Memory B cell (primary cell): ENCODE measurements around the gene BPIFB6.

Experiments used
- ATAC-seq: fragments of 150-1000 bp; cut with Tn5 transposase; 2 replicates; pipeline ENCODE4 v1.10.0; 2021; ENCODE audit warnings: low read depth, mild to moderate bottlenecking, moderate library complexity
- DNase-seq, 2 donors: peaks; one replicate each; pipeline ENCODE4 v3.0.0; 2022; ENCODE audit warnings: low spot score in 2 of 2
- H3K27ac Mint-ChIP-seq: one replicate; pipeline ENCODE4 v1.8.0; 2022; ENCODE audit warnings: mild to moderate bottlenecking, moderate library complexity, mixed read lengths
- H3K27me3 Mint-ChIP-seq: one replicate; pipeline ENCODE4 v1.8.0; 2022; ENCODE audit warnings: mixed read lengths
- H3K36me3 Mint-ChIP-seq: one replicate; pipeline ENCODE4 v1.8.0; 2022; ENCODE audit warnings: mild to moderate bottlenecking, mixed read lengths
- H3K4me1 Mint-ChIP-seq: one replicate; pipeline ENCODE4 v1.8.0; 2022; ENCODE audit warnings: mixed read lengths
- H3K4me3 Mint-ChIP-seq: one replicate; pipeline ENCODE4 v1.8.0; 2022; ENCODE audit warnings: mild to moderate bottlenecking, moderate library complexity, mixed read lengths
- H3K9me3 Mint-ChIP-seq: one replicate; pipeline ENCODE4 v1.8.0; 2022; ENCODE audit warnings: mixed read lengths

BPIFB6 gene

GRCh38 chr20:33026072-33026778, 5.2 kb upstream of the BPIFB6 start:
- H3K27ac Mint-ChIP-seq: no peak overlapping the region
- DNase-seq (no peak), ATAC-seq (no peak)
- no peak overlapping the region for H3K4me3 Mint-ChIP-seq
- no peaks in the 10 kb centered on the region for H3K9me3 Mint-ChIP-seq
- peaks cover 1% of the 10 kb centered on the region for H3K4me1 Mint-ChIP-seq
- no peaks in the 10 kb centered on the region for H3K36me3 Mint-ChIP-seq
- H3K27me3 Mint-ChIP-seq: peaks cover 1% of the 10 kb centered on the region

GRCh38 chr20:33026779-33027759, 4.4 kb upstream of the BPIFB6 start:
- no peak overlapping the region for H3K4me3 Mint-ChIP-seq
- H3K4me1 Mint-ChIP-seq: no peaks in the 10 kb centered on the region
- H3K9me3 Mint-ChIP-seq: no peaks in the 10 kb centered on the region
- H3K27me3 Mint-ChIP-seq: peaks cover 1% of the 10 kb centered on the region
- DNase-seq: no peak
- H3K36me3 Mint-ChIP-seq: no peaks in the 10 kb centered on the region
- no peak overlapping the region for H3K27ac Mint-ChIP-seq
- no peak for ATAC-seq

- Mint-ChIP-seq H3K9me3 (peaks cover under 1% of the 10 kb centered on the region), H3K36me3 (no peaks in the 10 kb centered on the region), H3K27ac (no peak overlapping the region), H3K4me3 (no peak overlapping the region), H3K4me1 (no peaks in the 10 kb centered on the region), H3K27me3 (peaks cover 1% of the 10 kb centered on the region)
- no peak for DNase-seq
- ATAC-seq: no peak
Measured at GRCh38 chr20:33027769-33028751, 3.4 kb upstream of the BPIFB6 start.

DNA sequence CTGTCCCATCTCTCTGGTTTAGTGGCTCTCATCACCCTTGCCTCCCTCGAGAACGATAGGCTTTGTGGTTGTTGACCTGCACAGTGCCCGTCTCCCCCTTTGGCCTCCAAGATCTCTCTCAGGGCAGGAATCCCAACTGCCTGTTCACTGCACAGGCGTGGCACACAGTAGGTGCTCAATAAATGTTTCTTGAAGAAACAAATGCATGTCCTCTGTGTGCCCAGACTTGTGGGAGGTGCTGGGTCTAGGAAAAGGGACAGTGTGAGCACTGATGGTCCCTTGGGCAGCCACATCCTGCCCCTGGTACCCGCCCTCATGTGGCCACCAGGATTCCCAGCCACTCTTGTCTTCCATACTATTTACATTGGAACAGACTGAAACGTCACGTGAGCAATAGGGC, 2.6 kb upstream of the BPIFB6 start:
- ATAC-seq (no peak), DNase-seq (no peak)
- Mint-ChIP-seq H3K27me3 (no peaks in the 10 kb centered on the region), H3K27ac (no peak overlapping the region), H3K4me1 (no peaks in the 10 kb centered on the region), H3K36me3 (no peaks in the 10 kb centered on the region), H3K4me3 (no peak overlapping the region), H3K9me3 (peaks cover 3% of the 10 kb centered on the region)

GRCh38 chr20:33030076-33030475, 1.4 kb upstream of the BPIFB6 start:
- Mint-ChIP-seq H3K27ac (no peak overlapping the region), H3K4me1 (no peaks in the 10 kb centered on the region), H3K4me3 (no peak overlapping the region), H3K27me3 (peaks cover 2% of the 10 kb centered on the region), H3K9me3 (peaks cover 3% of the 10 kb centered on the region), H3K36me3 (no peaks in the 10 kb centered on the region)
- no peak for ATAC-seq
- DNase-seq: no peak

DNA sequence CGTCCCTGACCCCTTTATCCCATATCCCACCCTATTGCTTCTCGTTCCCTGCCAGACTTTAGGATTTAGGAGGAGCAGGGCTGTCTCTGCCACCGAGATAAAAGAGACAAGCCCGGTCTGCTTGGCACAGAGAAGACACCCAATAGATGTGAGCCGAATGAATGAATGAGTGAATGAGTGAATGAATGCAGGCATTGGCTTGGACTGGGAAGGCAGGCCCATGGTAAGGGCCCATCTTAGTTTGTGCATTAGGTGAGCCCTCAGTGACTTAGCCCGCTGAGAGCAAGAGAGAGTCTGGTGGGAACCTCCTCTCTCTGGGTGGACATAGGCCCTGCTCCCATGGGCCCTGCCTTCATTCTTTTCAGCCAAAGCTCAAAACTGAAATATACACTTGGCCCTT, 879 bp upstream of the BPIFB6 start:
- H3K36me3 Mint-ChIP-seq: no peaks in the 10 kb centered on the region
- H3K4me3 Mint-ChIP-seq: no peak overlapping the region
- H3K27me3 Mint-ChIP-seq: peaks cover 2% of the 10 kb centered on the region
- no peaks in the 10 kb centered on the region for H3K4me1 Mint-ChIP-seq
- peaks cover 3% of the 10 kb centered on the region for H3K9me3 Mint-ChIP-seq
- ATAC-seq (no peak), DNase-seq (no peak)
- no peak overlapping the region for H3K27ac Mint-ChIP-seq

DNA sequence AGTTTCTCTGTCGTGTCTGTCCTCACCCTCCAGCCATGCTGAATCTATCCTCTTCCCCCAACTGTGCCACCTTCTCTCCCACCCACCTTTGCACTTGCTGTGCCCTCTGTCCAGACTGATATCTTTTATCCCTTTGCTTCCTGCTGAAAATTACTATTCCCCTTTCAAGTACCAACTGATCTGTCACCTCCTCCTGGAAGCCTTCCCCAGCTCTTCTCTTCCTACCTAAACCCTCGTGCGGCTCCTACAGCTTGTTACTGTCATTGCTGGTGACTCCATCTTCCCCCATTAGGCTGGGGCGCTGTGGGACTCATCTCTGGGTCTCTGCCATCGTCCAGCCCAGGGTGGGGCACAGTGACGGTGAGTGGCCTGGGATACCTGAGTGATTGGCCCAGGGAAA, 1.1 kb downstream of the BPIFB6 start:
- H3K27me3 Mint-ChIP-seq: peaks cover 2% of the 10 kb centered on the region
- no peak overlapping the region for H3K4me3 Mint-ChIP-seq
- H3K4me1 Mint-ChIP-seq: no peaks in the 10 kb centered on the region
- ATAC-seq (no peak), DNase-seq (no peak)
- H3K9me3 Mint-ChIP-seq: peaks cover 3% of the 10 kb centered on the region
- no peaks in the 10 kb centered on the region for H3K36me3 Mint-ChIP-seq
- H3K27ac Mint-ChIP-seq: no peak overlapping the region

DNA sequence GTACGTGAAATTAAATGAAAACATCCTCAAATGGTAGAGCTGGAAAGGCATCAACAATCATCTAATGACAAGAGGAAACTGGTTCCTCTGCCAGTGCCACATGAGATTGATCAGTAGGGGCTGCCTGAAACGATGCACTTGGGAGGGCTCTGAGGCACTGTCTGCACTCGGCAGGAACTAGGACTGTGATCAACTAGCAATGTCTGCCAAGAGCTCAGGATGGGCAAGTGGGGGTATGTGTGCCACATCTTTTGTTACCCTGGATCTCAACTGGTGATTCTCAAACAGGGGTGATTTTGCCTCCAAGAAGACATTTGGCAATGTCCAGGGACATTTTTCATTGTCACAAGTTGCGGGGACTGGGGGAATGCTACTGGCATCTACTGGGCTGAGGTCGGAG, 1.9 kb downstream of the BPIFB6 start:
- DNase-seq: no peak
- H3K36me3 Mint-ChIP-seq: no peaks in the 10 kb centered on the region
- no peak for ATAC-seq
- H3K27me3 Mint-ChIP-seq: peaks cover 9% of the 10 kb centered on the region
- H3K4me1 Mint-ChIP-seq: no peaks in the 10 kb centered on the region
- peaks cover 6% of the 10 kb centered on the region for H3K9me3 Mint-ChIP-seq
- no peak overlapping the region for H3K27ac Mint-ChIP-seq
- H3K4me3 Mint-ChIP-seq: no peak overlapping the region

DNA sequence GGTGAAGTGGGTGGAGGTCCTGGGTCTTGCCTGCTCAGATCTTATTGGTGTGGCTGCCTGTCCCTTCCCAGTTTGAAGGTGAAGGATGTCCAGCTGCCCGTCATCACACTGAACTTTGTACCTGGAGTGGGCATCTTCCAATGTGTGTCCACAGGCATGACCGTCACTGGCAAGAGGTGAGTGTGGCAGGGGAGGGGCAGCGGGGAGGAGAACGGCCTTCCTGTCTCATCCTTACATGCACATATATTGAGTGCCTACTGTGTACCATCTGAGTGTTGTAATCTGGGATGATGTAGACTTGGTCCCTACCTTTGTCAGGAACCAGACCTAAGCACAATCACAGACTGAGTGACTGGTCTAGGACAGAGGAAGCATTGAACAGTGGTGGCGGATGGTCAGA, 2.7 kb downstream of the BPIFB6 start:
- H3K27ac Mint-ChIP-seq: no peak overlapping the region
- ATAC-seq (no peak), DNase-seq (no peak)
- H3K4me1 Mint-ChIP-seq: no peaks in the 10 kb centered on the region
- no peak overlapping the region for H3K4me3 Mint-ChIP-seq
- peaks cover 10% of the 10 kb centered on the region for H3K27me3 Mint-ChIP-seq
- no peaks in the 10 kb centered on the region for H3K36me3 Mint-ChIP-seq
- peaks cover 6% of the 10 kb centered on the region for H3K9me3 Mint-ChIP-seq

GRCh38 chr20:33034901-33035492, 3.5 kb downstream of the BPIFB6 start:
- Mint-ChIP-seq H3K4me3 (no peak overlapping the region), H3K27ac (no peak overlapping the region), H3K4me1 (no peaks in the 10 kb centered on the region), H3K36me3 (no peaks in the 10 kb centered on the region), H3K27me3 (peaks cover 10% of the 10 kb centered on the region), H3K9me3 (peaks cover 6% of the 10 kb centered on the region)
- ATAC-seq (no peak), DNase-seq (no peak)

DNA sequence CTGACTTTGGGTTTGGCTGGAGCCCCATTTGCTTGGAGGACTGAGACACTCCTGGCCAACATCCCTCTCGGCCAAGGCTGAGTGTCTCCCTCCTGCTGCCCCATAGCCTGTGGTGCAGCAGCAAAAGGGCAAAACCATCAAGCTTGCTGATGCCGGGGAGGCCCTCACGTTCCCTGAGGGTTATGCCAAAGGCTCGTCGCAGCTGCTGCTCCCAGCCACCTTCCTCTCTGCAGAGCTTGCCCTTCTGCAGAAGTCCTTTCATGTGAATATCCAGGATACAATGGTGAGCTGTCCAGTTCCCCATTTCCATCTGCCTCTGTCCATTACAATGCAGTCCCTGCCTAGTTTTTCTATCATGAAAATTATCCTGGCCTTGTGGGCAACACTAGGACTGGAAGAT, 6.0 kb downstream of the BPIFB6 start:
- Mint-ChIP-seq H3K4me3 (no peak overlapping the region), H3K27me3 (peaks cover 10% of the 10 kb centered on the region), H3K27ac (no peak overlapping the region), H3K9me3 (peaks cover 6% of the 10 kb centered on the region), H3K36me3 (no peaks in the 10 kb centered on the region), H3K4me1 (no peaks in the 10 kb centered on the region)
- ATAC-seq (no peak), DNase-seq (no peak)

DNA sequence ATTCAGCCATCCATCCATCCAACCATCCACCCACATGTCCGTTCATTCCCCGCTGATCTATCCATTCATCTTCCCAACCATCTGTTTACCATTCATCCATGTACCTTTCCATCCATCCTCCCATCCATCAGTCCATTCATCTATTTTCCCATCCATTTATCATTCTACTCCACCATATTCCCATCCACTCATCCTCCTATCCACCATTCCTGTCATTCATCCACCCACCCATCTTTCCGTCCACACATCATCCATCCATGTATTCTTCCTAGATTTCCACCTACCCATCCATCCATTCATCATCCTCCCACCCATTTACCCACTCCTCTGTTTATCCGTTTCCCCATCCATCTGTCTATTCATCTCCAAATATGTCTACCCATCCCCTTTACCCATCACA, 6.8 kb downstream of the BPIFB6 start:
- DNase-seq (no peak), ATAC-seq (no peak)
- Mint-ChIP-seq H3K9me3 (peaks cover 4% of the 10 kb centered on the region), H3K27ac (no peak overlapping the region), H3K4me3 (no peak overlapping the region), H3K4me1 (no peaks in the 10 kb centered on the region), H3K27me3 (peaks cover 10% of the 10 kb centered on the region), H3K36me3 (no peaks in the 10 kb centered on the region)

DNA sequence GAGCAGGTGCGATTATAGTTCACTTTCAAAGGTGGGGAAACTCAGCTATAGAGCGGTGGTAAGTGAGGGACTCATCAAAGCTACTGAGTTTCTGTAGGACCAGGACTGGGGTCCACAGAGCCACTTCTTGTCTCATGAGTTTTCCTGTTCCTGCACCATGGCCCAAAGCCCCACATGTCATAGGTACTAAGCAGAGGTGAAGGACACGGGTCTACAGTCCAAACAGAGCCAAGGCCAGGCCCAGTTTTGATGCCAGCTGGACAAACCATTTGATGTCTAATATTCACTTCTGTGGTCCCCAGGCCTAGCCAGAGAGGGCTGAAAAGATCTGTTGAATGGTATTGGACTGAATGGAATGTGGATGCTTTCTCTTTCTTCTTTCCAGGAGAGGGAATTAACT, 11.0 kb downstream of the BPIFB6 start:
- Mint-ChIP-seq H3K4me3 (no peak overlapping the region), H3K36me3 (peaks cover 2% of the 10 kb centered on the region), H3K9me3 (peaks cover 11% of the 10 kb centered on the region), H3K4me1 (no peaks in the 10 kb centered on the region), H3K27ac (no peak overlapping the region), H3K27me3 (peaks cover 9% of the 10 kb centered on the region)
- no peak for ATAC-seq
- DNase-seq: no peak
